Testis (tissue), 3 donors: Measurements from ENCODE around the gene MAPKAPK3. TPM values are rescaled to one million over a fixed set of nuclear protein-coding genes. Genes with fewer than 3 reads are reported as not detected.

Source experiments
- DNase-seq: peaks from one replicate; pipeline ENCODE4 v3.0.0-alpha.2; 2019
- H3K27ac ChIP-seq, 2 donors: fragments of 200-600 bp; sonication (generic); one replicate each; pipeline ENCODE4 v1.5.1; 2019
- H3K27me3 ChIP-seq: fragments of 200-600 bp; sonication (generic); one replicate; pipeline ENCODE4 v1.5.1; 2019
- H3K36me3 ChIP-seq: fragments of 200-600 bp; sonication (generic); one replicate; pipeline ENCODE4 v1.5.1; 2017; ENCODE audit warnings: low read depth; ENCODE audit errors: missing control alignments
- H3K4me1 ChIP-seq: fragments of 200-600 bp; sonication (generic); one replicate; pipeline ENCODE4 v1.5.1; 2019
- H3K4me3 ChIP-seq, 2 donors: fragments of 200-600 bp; sonication (generic); one replicate each; pipeline ENCODE4 v1.5.1; 2017 to 2019
- H3K9me3 ChIP-seq: fragments of 200-600 bp; sonication (generic); one replicate; pipeline ENCODE4 v1.5.1; 2017
- CTCF ChIP-seq, 3 experiments: fragments of 450-650 bp in 2 of 3; fragments of 200-600 bp in 1 of 3; sonication (generic) in 1 of 3; IDR thresholded peaks; one replicate each; pipeline ENCODE4 v1.5.1; 2016 to 2019; ENCODE audit warnings: antibody characterized with exemption in 3 of 3, mild to moderate bottlenecking in 2 of 3, moderate library complexity in 1 of 3
- POLR2A ChIP-seq: fragments of 450-650 bp; IDR thresholded peaks from one replicate; pipeline ENCODE4 v1.6.1; 2017; ENCODE audit warnings: antibody characterized with exemption, mild to moderate bottlenecking, moderate library complexity
- WGBS, 2 donors: methylation state at CpG; one replicate each; pipeline ENCODE4 v1.1.5; 2018; 5-methylcytosine and 5-hydroxymethylcytosine counted together
- intact Hi-C: fragments of 100-400 bp; cut with DNase I; formaldehyde crosslinking; loops from one replicate; pipeline ENCODE4 v1.15.1; 2023; ENCODE audit warnings: low total_unique reads
- polyA plus RNA-seq: library from polyadenylated mRNA; stranded (reverse); fragments of 350-450 nt; fragmentation: Illumina TruSeq; extraction: RNeasy Lipid Tissue Mini Kit (QIAGEN cat#74804); gene quantifications from one replicate; pipeline ENCODE4 v1.2.3, GENCODE V29; 2014; ENCODE audit warnings: low read depth, low replicate concordance; ENCODE audit not compliant: insufficient read depth
- total RNA-seq, 2 donors: library from RNA; depleted of rRNA; stranded (reverse); fragments of >200 nt; gene quantifications; one replicate each; pipeline ENCODE4 v1.2.3, GENCODE V29; 2016

The MAPKAPK3 gene
- total and polyA plus RNA-seq, 3 donors from 2014 or later: 19.1 to 27.1 (median 21.4) TPM

DNA sequence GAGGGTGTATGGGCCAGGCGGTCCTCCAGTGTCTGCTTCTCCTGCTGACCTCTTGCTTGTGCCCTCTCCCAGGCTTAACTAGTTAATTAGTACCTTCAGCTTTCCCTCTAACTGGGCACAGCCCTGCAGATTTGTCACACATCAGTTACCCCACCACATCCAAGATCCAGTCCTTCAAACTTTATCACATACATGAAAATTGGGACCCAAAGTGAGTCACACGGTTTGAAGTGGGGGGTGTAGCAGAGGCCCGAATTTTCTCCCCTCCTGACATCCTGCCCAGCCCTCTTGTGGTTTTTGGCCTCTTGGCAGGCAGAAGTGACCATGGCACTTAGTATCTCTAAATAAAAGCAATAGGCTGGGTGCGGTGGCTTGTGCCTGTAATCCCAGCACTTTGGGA lies 3.9 kb downstream of the MAPKAPK3 start:
- intact Hi-C loops: no loop called here
- Histone ChIP-seq H3K36me3 (no peaks in the 10 kb centered on the region), H3K27ac (no peak overlapping the region), H3K4me1 (peaks cover 18% of the 10 kb centered on the region), H3K27me3 (no peaks in the 10 kb centered on the region), H3K9me3 (no peaks in the 10 kb centered on the region), H3K4me3 (no peak overlapping the region)
- DNase-seq: no peak
- 68 to 76% methylated on average over 4 of the region's 4 CpGs for WGBS, 2 donors
- TF ChIP-seq POLR2A (no peak), CTCF (IDR thresholded peaks at IDR 0.05) (no peak)

DNA sequence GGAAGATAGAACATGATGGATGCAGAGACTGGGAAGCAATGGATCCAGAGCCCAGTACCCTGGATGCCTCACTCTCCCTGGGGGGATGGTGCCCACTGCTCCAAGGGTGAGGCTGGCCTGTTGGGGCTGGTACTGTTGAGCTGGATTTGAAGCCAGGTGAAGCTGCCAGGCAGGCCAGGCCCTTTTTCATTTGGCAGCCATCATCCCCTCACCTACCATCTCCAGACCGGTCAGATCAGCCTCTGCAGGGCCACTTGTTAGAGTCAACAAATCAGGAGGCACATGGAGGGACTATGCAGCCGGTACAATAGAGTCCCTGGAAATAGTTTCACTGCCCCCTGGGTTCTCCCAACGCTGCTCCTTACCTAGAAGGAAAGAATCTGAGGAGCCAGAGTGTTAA lies 5.9 kb downstream of the MAPKAPK3 start:
- no peak for DNase-seq
- H3K4me1 ChIP-seq: peaks cover 16% of the 10 kb centered on the region
- no peaks in the 10 kb centered on the region for H3K9me3 ChIP-seq
- H3K27me3 ChIP-seq: no peaks in the 10 kb centered on the region
- WGBS, 2 donors: 81 to 91% methylated on average over 3 of the region's 3 CpGs
- intact Hi-C loops: no loop called here
- no peak for TF ChIP-seq CTCF (IDR thresholded peaks at IDR 0.05)
- no peak for TF ChIP-seq POLR2A
- no peaks in the 10 kb centered on the region for H3K36me3 ChIP-seq
- no peak overlapping the region for H3K4me3 ChIP-seq
- no peak overlapping the region for H3K27ac ChIP-seq

GRCh38 chr3:50623840-50624474 lies 7.0 kb downstream of the MAPKAPK3 start:
- TF ChIP-seq CTCF (IDR thresholded peaks at IDR 0.05) (no peak), POLR2A (no peak)
- intact Hi-C loops: no loop called here
- H3K4me3 ChIP-seq: no peak overlapping the region
- no peaks in the 10 kb centered on the region for H3K9me3 ChIP-seq
- H3K4me1 ChIP-seq: peaks cover 6% of the 10 kb centered on the region
- no peak for DNase-seq
- 68 to 85% methylated on average over 5 to 6 of the region's 6 CpGs for WGBS, 2 donors
- no peaks in the 10 kb centered on the region for H3K27me3 ChIP-seq
- no peak overlapping the region for H3K27ac ChIP-seq
- no peaks in the 10 kb centered on the region for H3K36me3 ChIP-seq

- TF ChIP-seq POLR2A: no peak
- TF ChIP-seq CTCF (IDR thresholded peaks at IDR 0.05): no peak
- H3K4me1 ChIP-seq: no peaks in the 10 kb centered on the region
- no peak for DNase-seq
- no peaks in the 10 kb centered on the region for H3K9me3 ChIP-seq
- H3K27ac ChIP-seq: no peak overlapping the region
- H3K4me3 ChIP-seq: no peak overlapping the region
- WGBS, 2 donors: 86 to 94% methylated on average over 2 of the region's 2 CpGs
- intact Hi-C loops: no loop called here
- no peaks in the 10 kb centered on the region for H3K27me3 ChIP-seq
- H3K36me3 ChIP-seq: no peaks in the 10 kb centered on the region
These were observed 7.7 kb downstream of the MAPKAPK3 start for GRCh38 chr3:50624634-50625033.
